CD14-positive monocyte (primary cell): ENCODE results near the gene FOXO1. TPM values are rescaled to one million over a fixed set of nuclear protein-coding genes. Genes with fewer than 3 reads are reported as not detected.

ENCODE experiments used
- DNase-seq, 3 donors: peaks; one replicate each; pipeline ENCODE4 v3.0.0-alpha.2; 2011 to 2022
- H2AFZ ChIP-seq: 2 replicates; pipeline ENCODE4 v1.6.0; 2012; ENCODE audit warnings: mild to moderate bottlenecking, low read depth, low read length, inconsistent platforms; ENCODE audit not compliant: insufficient read depth, poor library complexity, severe bottlenecking
- H3K27ac ChIP-seq, 2 donors: 1 replicate in 1 of 2; 2 replicates in 1 of 2; pipeline ENCODE4 v1.5.1; 2012 to 2013; ENCODE audit warnings: low read length in 2 of 2, control low read depth in 1 of 2, inconsistent platforms in 1 of 2, low read depth in 1 of 2, mild to moderate bottlenecking in 1 of 2
- H3K27me3 ChIP-seq, 2 donors: one replicate each; pipeline versions ENCODE4 v1.6.0 to v1.6.1; 2011 to 2013; ENCODE audit warnings: low read length in 2 of 2; ENCODE audit not compliant: control insufficient read depth in 2 of 2, insufficient read depth in 2 of 2
- H3K36me3 ChIP-seq, 2 donors: replicated peaks in 1 of 2; 1 replicate in 1 of 2; 2 replicates in 1 of 2; pipeline versions ENCODE4 v1.5.1 to v1.6.1; 2012 to 2013; ENCODE audit warnings: low read length in 2 of 2, control low read depth in 1 of 2, inconsistent platforms in 1 of 2, mild to moderate bottlenecking in 1 of 2; ENCODE audit not compliant: insufficient read depth in 2 of 2, control insufficient read depth in 1 of 2
- H3K4me1 ChIP-seq, 2 donors: 1 replicate in 1 of 2; 2 replicates in 1 of 2; pipeline versions ENCODE4 v1.5.1 to v1.6.1; 2012 to 2013; ENCODE audit warnings: low read length in 2 of 2, control low read depth in 1 of 2, inconsistent platforms in 1 of 2, mild to moderate bottlenecking in 1 of 2, moderate library complexity in 1 of 2; ENCODE audit not compliant: insufficient read depth in 2 of 2, control insufficient read depth in 1 of 2
- H3K4me2 ChIP-seq: replicated peaks from 2 replicates; pipeline ENCODE3; 2012; ENCODE audit warnings: low read length, moderate library complexity, mild to moderate bottlenecking; ENCODE audit not compliant: poor library complexity, severe bottlenecking; ENCODE audit errors: extremely low read depth
- H3K4me3 ChIP-seq, 3 experiments: fragments of 200-600 bp in 1 of 3; sonication (generic) in 1 of 3; replicated peaks in 1 of 3; 1 replicate in 2 of 3; 2 replicates in 1 of 3; pipeline ENCODE4 v1.5.1; 2011 to 2013; ENCODE audit warnings: low read length in 3 of 3, mild to moderate bottlenecking in 3 of 3, control low read depth in 2 of 3, low read depth in 2 of 3, inconsistent platforms in 1 of 3, moderate library complexity in 1 of 3
- H3K79me2 ChIP-seq: 2 replicates; pipeline ENCODE4 v1.6.0; 2012; ENCODE audit warnings: mild to moderate bottlenecking, control low read depth, inconsistent platforms, low read length, moderate library complexity; ENCODE audit not compliant: insufficient read depth
- H3K9ac ChIP-seq: 2 replicates; pipeline ENCODE4 v1.6.0; 2017; ENCODE audit warnings: low read length, mild to moderate bottlenecking; ENCODE audit not compliant: insufficient read depth, poor library complexity, severe bottlenecking
- H3K9me3 ChIP-seq, 2 donors: replicated peaks in 1 of 2; 1 replicate in 1 of 2; 2 replicates in 1 of 2; pipeline versions ENCODE4 v1.5.1 to v1.6.1; 2012 to 2013; ENCODE audit warnings: low read length in 2 of 2, control low read depth in 1 of 2; ENCODE audit not compliant: control insufficient read depth in 1 of 2, insufficient read depth in 1 of 2
- H4K20me1 ChIP-seq: 2 replicates; pipeline ENCODE4 v1.6.0; 2012; ENCODE audit warnings: mild to moderate bottlenecking, low read length, control low read depth, moderate library complexity; ENCODE audit not compliant: insufficient read depth
- H3K27ac Mint-ChIP-seq, 7 donors: one replicate each; pipeline ENCODE4 v1.8.0; 2020; ENCODE audit warnings: mild to moderate bottlenecking in 7 of 7, mixed read lengths in 7 of 7, moderate library complexity in 6 of 7, inconsistent platforms in 2 of 7
- H3K27me3 Mint-ChIP-seq, 3 donors: one replicate each; pipeline ENCODE4 v1.8.0; 2021 to 2022; ENCODE audit warnings: low read depth in 3 of 3, mild to moderate bottlenecking in 3 of 3, mixed read lengths in 3 of 3, moderate library complexity in 3 of 3, inconsistent platforms in 1 of 3
- H3K36me3 Mint-ChIP-seq, 2 donors: one replicate each; pipeline ENCODE4 v1.8.0; 2020; ENCODE audit warnings: mixed read lengths in 2 of 2, inconsistent platforms in 1 of 2, mild to moderate bottlenecking in 1 of 2
- H3K4me1 Mint-ChIP-seq: one replicate; pipeline ENCODE4 v1.8.0; 2020; ENCODE audit warnings: mild to moderate bottlenecking, mixed read lengths
- H3K4me3 Mint-ChIP-seq, 2 donors: one replicate each; pipeline ENCODE4 v1.8.0; 2020; ENCODE audit warnings: mild to moderate bottlenecking in 2 of 2, mixed read lengths in 2 of 2, moderate library complexity in 1 of 2
- H3K9me3 Mint-ChIP-seq, 7 donors: one replicate each; pipeline ENCODE4 v1.8.0; 2020 to 2022; ENCODE audit warnings: mixed read lengths in 7 of 7, mild to moderate bottlenecking in 6 of 7, moderate library complexity in 6 of 7, inconsistent platforms in 2 of 7
- CTCF ChIP-seq: fragments of 200-600 bp; IDR thresholded peaks from one replicate; pipeline ENCODE4 v1.8.0; 2022; ENCODE audit warnings: antibody characterized with exemption, mild to moderate bottlenecking
- WGBS: methylation state at CpG from one replicate; pipeline ENCODE4 v1.1.5; 2013; ENCODE audit warnings: missing lambda C conversion rate; ENCODE audit not compliant: insufficient coverage; 5-methylcytosine and 5-hydroxymethylcytosine counted together
- intact Hi-C, 2 donors: fragments of 100-400 bp; cut with micrococcal nuclease; formaldehyde crosslinking; loops; one replicate each; pipeline versions ENCODE4 v1.15.0 to v1.15.1; 2023
- polyA plus RNA-seq, 3 donors: library from polyadenylated mRNA; depleted of rRNA in 1 of 3; unstranded in 2 of 3; stranded (reverse) in 1 of 3; fragments of 300-500 nt in 2 of 3; fragments of >200 nt in 1 of 3; fragmentation: Illumina TruSeq in 2 of 3; gene quantifications; 1 replicate in 2 of 3; 2 replicates in 1 of 3; pipeline ENCODE4 v1.2.3, GENCODE V29; 2012 to 2021

FOXO1 gene
- polyA plus RNA-seq, 3 donors: 3.1 to 11.3 (median 8.0) TPM

GRCh38 chr13:40622761-40623160, 43.7 kb downstream of the FOXO1 start:
- Mint-ChIP-seq H3K4me1 (peaks cover 32% of the 10 kb centered on the region), H3K27me3 (peaks cover 0 to 3% (median 0%) of the 10 kb centered on the region in 3 donors), H3K9me3 (no peaks in the 10 kb centered on the region), H3K36me3 (peaks cover 7 to 8% of the 10 kb centered on the region in 2 donors), H3K4me3 (no peak overlapping the region), H3K27ac (no peak overlapping the region)
- Histone ChIP-seq H3K4me1 (peaks cover 19 to 26% of the 10 kb centered on the region in 2 donors), H3K4me3 (no peak overlapping the region), H3K36me3 (no peaks in the 10 kb centered on the region), H3K27me3 (no peaks in the 10 kb centered on the region), H4K20me1 (peaks cover 99% of the 10 kb centered on the region), H3K79me2 (peaks cover 4% of the 10 kb centered on the region), H2AFZ (no peak overlapping the region), H3K4me2 (no peak overlapping the region), H3K9me3 (no peaks in the 10 kb centered on the region), H3K9ac (no peak overlapping the region), H3K27ac (no peak overlapping the region)
- no peak for DNase-seq
- intact Hi-C loops: no loop called here
- no CpG with 5 or more reads among the region's 1 CpG for WGBS
- TF ChIP-seq CTCF: no peak

GRCh38 chr13:40622246-40622645, 44.2 kb downstream of the FOXO1 start:
- H3K4me2 ChIP-seq: no peak overlapping the region
- no peak overlapping the region for H3K4me3 Mint-ChIP-seq
- TF ChIP-seq CTCF: no peak

More at GRCh38 chr13:40622246-40622645, 44.2 kb downstream of the FOXO1 start:
- Histone ChIP-seq H3K4me1 (peaks cover 20 to 28% of the 10 kb centered on the region in 2 donors), H3K27ac (no peak overlapping the region), H3K27me3 (no peaks in the 10 kb centered on the region), H2AFZ (no peak overlapping the region), H3K79me2 (peaks cover 4% of the 10 kb centered on the region), H4K20me1 (peaks cover 99% of the 10 kb centered on the region), H3K9ac (no peak overlapping the region), H3K9me3 (no peaks in the 10 kb centered on the region), H3K4me3 (no peak overlapping the region), H3K36me3 (no peaks in the 10 kb centered on the region)
- WGBS: no CpG with 5 or more reads among the region's 1 CpG
- H3K36me3 Mint-ChIP-seq: peaks cover 4 to 6% of the 10 kb centered on the region in 2 donors
- H3K9me3 Mint-ChIP-seq: no peaks in the 10 kb centered on the region
- H3K27me3 Mint-ChIP-seq: peaks cover 0 to 3% (median 0%) of the 10 kb centered on the region in 3 donors
- no peak overlapping the region for H3K27ac Mint-ChIP-seq
- peaks cover 34% of the 10 kb centered on the region for H3K4me1 Mint-ChIP-seq
- intact Hi-C loops: no loop called here
- DNase-seq: no peak
